ENCODE measurements around the gene KRTAP9-8. TPM values are rescaled to one million over a fixed set of nuclear protein-coding genes. Genes with fewer than 3 reads are reported as not detected.
"Not testable (repeated sequence)": the region's sequence is repeated elsewhere in the genome, so short reads cannot be mapped to it uniquely, and the experiment has no call there.

The KRTAP9-8 gene
- total RNA-seq, 2 experiments from 2014 or later = not detected

DNA sequence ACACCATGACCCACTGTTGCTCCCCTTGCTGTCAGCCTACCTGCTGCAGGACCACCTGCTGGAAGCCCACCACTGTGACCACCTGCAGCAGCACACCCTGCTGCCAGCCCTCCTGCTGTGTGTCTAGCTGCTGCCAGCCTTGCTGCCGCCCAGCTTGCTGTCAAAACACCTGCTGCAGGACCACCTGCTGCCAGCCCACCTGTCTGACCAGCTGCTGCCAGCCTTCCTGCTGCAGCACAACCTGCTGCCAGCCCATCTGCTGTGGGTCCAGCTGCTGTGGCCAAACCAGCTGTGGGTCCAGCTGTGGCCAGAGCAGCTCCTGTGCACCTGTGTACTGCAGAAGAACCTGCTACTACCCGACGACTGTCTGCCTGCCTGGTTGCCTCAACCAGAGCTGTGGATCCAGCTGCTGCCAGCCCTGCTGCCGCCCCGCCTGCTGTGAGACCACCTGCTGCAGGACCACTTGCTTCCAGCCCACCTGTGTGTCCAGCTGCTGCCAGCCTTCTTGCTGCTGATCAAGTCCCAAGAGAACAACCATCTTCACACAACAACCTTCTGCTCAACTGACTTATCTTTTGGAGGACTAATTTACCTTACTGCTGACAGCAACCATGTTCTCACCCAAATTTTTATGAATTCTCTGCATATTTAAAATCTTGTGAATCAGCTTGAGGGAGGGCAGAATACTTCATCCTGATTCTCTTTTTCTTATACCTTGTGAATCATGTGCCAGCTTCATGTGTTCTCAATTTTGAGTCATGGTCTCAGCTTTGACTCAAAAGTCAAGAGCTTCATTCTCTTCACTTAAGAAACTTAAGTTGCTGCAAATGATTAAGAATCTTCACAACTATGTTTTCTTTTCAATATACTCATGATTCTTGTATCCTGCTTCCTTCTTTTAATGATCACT, 17.8 kb downstream of the KRTAP9-8 start, which contains the start of gene KRTAP9-9:
Gene KRTAP9-9, plus strand, starts transcription at position 4 of the 910 bp plus-strand sequence.
- CTCF ChIA-PET, POLR2A ChIA-PET: not testable (repeated sequence)

GRCh38 chr17:41256291-41256685, 18.5 kb downstream of the KRTAP9-8 start:
- CTCF ChIA-PET = no interaction called here
- POLR2A ChIA-PET = no interaction called here

- CTCF ChIA-PET = no interaction called here
- POLR2A ChIA-PET = no interaction called here
These were observed 20.6 kb downstream of the KRTAP9-8 start for GRCh38 chr17:41258406-41258805.

GRCh38 chr17:41263212-41263611, 25.4 kb downstream of the KRTAP9-8 start:
- CTCF ChIA-PET = interaction anchor here (0.6 kb wide), 1 partner anchor 28 kb away, joined by 3 read pairs; no protein-coding TSS in a partner anchor
- POLR2A ChIA-PET = no interaction called here

DNA sequence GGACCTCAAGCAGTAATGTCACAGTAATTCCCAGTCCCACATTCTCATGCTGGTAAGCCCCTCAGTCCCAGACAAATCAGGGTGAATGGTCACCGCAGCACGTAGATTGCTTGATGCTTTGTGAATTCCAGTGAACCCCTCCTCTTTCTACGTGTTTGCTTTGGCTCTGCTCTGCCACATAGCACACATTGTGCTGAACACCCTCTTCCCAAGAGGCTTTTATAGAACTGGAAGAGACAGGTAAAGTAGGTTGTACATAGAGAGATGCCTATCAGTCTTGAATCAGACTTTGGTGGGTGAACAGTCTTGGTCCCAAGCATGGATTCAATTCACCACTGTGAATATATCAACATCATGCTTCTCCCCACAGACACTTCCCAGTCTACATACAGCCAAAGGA, 26.8 kb downstream of the KRTAP9-8 start:
- ChIA-PET CTCF (no interaction called here), POLR2A (no interaction called here)

GRCh38 chr17:41265078-41265477, 27.3 kb downstream of the KRTAP9-8 start, which contains the start of gene KRTAP9-6:
Gene KRTAP9-6 (plus strand): TSS chr17:41265378. CDS start chr17:41265378, 0 bp downstream.
- ChIA-PET POLR2A (no interaction called here), CTCF (no interaction called here)

DNA sequence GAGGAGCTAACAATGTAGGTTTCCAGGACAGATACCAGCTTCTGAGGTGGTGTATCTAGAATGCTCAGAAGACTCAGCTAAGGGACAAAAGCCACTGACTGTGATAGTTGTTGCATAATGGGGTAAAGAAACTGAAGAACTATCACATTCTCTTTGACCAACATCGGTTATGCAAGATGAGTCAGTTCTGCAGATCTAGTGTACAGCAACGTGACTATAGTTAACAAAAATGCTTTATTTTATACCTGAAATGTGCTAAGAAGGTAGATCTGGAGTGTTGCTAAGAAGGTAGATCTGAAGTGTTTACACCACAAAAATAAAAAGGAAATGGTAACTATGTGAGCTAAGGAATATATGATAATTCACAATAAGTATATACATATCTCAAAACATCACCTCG, 29.9 kb downstream of the KRTAP9-8 start:
- CTCF ChIA-PET = no interaction called here
- POLR2A ChIA-PET = no interaction called here

GRCh38 chr17:41271323-41271722, 33.5 kb downstream of the KRTAP9-8 start:
- POLR2A ChIA-PET, CTCF ChIA-PET: not testable (repeated sequence)

DNA sequence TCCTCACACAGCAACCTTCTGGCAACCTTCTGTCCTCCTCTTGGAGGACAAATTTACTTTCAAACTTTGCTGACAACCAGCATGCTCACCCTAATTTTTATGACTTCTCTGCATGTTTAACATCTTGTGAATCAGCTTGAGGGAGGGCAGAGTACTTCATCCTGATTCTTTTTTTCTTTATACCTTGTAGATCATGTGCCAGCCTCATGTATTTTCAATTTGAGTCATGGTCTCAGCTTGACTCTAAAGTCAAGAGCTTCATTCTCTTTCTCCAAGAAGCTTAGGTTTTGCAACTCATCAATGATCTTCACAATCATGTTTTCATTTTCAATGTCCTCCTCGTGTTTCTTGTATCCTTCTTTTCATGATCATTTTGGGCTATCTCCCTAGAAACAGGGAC, 34.1 kb downstream of the KRTAP9-8 start:
- CTCF ChIA-PET = no interaction called here
- POLR2A ChIA-PET = no interaction called here

DNA sequence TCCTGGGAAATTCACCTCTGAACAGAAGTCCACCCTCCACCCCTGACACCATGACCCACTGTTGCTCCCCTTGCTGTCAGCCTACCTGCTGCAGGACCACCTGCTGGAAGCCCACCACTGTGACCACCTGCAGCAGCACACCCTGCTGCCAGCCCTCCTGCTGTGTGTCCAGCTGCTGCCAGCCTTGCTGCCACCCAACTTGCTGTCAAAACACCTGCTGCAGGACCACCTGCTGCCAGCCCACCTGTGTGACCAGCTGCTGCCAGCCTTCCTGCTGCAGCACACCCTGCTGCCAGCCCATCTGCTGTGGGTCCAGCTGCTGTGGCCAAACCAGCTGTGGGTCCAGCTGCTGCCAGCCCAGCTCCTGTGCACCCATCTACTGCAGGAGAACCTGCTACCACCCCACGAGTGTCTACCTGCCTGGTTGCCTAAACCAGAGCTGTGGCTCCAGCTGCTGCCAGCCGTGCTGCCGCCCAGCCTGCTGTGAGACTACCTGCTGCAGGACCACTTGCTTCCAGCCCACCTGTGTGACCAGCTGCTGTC, 37.9 kb downstream of the KRTAP9-8 start, which contains the start of gene KRTAP9-7:
Gene KRTAP9-7, plus strand, starts transcription at position 51 of the 543 bp plus-strand sequence. Its CDS starts 0 bp downstream, at position 51.
- CTCF ChIA-PET = interaction anchor here (0.7 kb wide), 1 partner anchor 221 kb away, joined by 3 read pairs; no protein-coding TSS in a partner anchor
- POLR2A ChIA-PET = not testable (repeated sequence)

GRCh38 chr17:41278176-41278955, 40.6 kb downstream of the KRTAP9-8 start:
- ChIA-PET POLR2A (no interaction called here), CTCF (no interaction called here)

DNA sequence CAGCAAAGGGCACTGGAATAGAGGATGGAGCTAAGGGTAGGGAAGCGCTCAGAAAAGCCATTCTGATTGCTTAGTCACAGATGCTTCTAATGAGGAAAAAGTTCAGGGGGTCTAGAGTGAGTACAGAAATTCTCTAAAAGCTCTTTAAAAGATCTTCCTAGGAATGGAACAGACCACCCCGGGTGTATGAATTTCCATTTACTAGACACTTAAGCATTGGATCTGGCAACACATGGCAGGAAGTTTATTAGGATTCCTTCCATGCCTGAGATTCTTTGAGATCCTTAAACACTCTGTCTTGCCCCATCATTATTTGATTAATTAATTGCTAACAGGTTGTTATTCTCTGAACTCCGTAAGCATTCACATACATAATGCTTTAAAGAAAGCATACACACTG, 46.2 kb downstream of the KRTAP9-8 start:
- CTCF ChIA-PET = no interaction called here
- POLR2A ChIA-PET = no interaction called here

GRCh38 chr17:41284546-41284945, 46.7 kb downstream of the KRTAP9-8 start:
- CTCF ChIA-PET = no interaction called here

GRCh38 chr17:41287050-41287449, 49.3 kb downstream of the KRTAP9-8 start:
- POLR2A ChIA-PET = no interaction called here
- CTCF ChIA-PET = no interaction called here

More at GRCh38 chr17:41284546-41284945, 46.7 kb downstream of the KRTAP9-8 start:
- POLR2A ChIA-PET = no interaction called here

Other genes starting within 250 kb of the KRTAP9-8 start
- gene KRTAP3-3, start 243.8 kb upstream of the KRTAP9-8 start, total RNA-seq = not detected
- gene KRTAP3-2, start 238.1 kb upstream of the KRTAP9-8 start, total RNA-seq = not detected
- not detected for gene KRTAP3-1, start 228.9 kb upstream of the KRTAP9-8 start, total RNA-seq
- gene KRTAP1-5, start 210.8 kb upstream of the KRTAP9-8 start, total RNA-seq = not detected
- gene KRTAP1-4, start 207.8 kb upstream of the KRTAP9-8 start, total RNA-seq = not detected
- not detected for gene KRTAP1-3, start 203.1 kb upstream of the KRTAP9-8 start, total RNA-seq
- not detected for gene KRTAP1-1, start 196.5 kb upstream of the KRTAP9-8 start, total RNA-seq
- not detected for gene KRTAP2-1, start 190.7 kb upstream of the KRTAP9-8 start, total RNA-seq
- gene KRTAP2-2, start 182.8 kb upstream of the KRTAP9-8 start, total RNA-seq = not detected
- not detected for gene KRTAP2-3, start 177.9 kb upstream of the KRTAP9-8 start, total RNA-seq
- gene KRTAP2-4, start 172.1 kb upstream of the KRTAP9-8 start, total RNA-seq = not detected
- gene KRTAP4-7, start 153.8 kb upstream of the KRTAP9-8 start, total RNA-seq = not detected
- not detected for gene KRTAP4-8, start 139.9 kb upstream of the KRTAP9-8 start, total RNA-seq
- gene KRTAP4-16, start 135.8 kb upstream of the KRTAP9-8 start, total RNA-seq = not detected
- not detected for gene KRTAP4-9, start 132.6 kb upstream of the KRTAP9-8 start, total RNA-seq
- gene KRTAP4-11, start 119.6 kb upstream of the KRTAP9-8 start, total RNA-seq = not detected
- not detected for gene KRTAP4-12, start 113.8 kb upstream of the KRTAP9-8 start, total RNA-seq
- not detected for gene KRTAP4-6, start 97.5 kb upstream of the KRTAP9-8 start, total RNA-seq
- gene KRTAP4-5, start 88.2 kb upstream of the KRTAP9-8 start, total RNA-seq = not detected
- not detected for gene KRTAP4-4, start 77.3 kb upstream of the KRTAP9-8 start, total RNA-seq
- gene KRTAP4-3, start 69.8 kb upstream of the KRTAP9-8 start, total RNA-seq = not detected
- not detected for gene KRTAP4-2, start 59.8 kb upstream of the KRTAP9-8 start, total RNA-seq
- not detected for gene KRTAP4-1, start 53.1 kb upstream of the KRTAP9-8 start, total RNA-seq
- not detected for gene KRTAP9-1, start 48.1 kb upstream of the KRTAP9-8 start, total RNA-seq
- gene KRTAP9-2, start 11.4 kb upstream of the KRTAP9-8 start, total RNA-seq = not detected
- gene KRTAP9-3, start 5.5 kb upstream of the KRTAP9-8 start, total RNA-seq = not detected
- gene KRTAP9-4, start 11.7 kb downstream of the KRTAP9-8 start, total RNA-seq = not detected
- not detected for gene KRTAP9-9, start 17.4 kb downstream of the KRTAP9-8 start, total RNA-seq
- gene KRTAP9-6, start 27.4 kb downstream of the KRTAP9-8 start, total RNA-seq = not detected
- gene KRTAP9-7, start 37.7 kb downstream of the KRTAP9-8 start, total RNA-seq = not detected
- not detected for gene KRTAP29-1, start 64.9 kb downstream of the KRTAP9-8 start, total RNA-seq
- not detected for gene KRTAP16-1, start 71.3 kb downstream of the KRTAP9-8 start, total RNA-seq
- not detected for gene KRTAP17-1, start 77.7 kb downstream of the KRTAP9-8 start, total RNA-seq
- not detected for gene KRT33A, start 112.8 kb downstream of the KRTAP9-8 start, total RNA-seq
- gene KRT33B, start 131.8 kb downstream of the KRTAP9-8 start, total RNA-seq = not detected
- not detected for gene KRT34, start 144.3 kb downstream of the KRTAP9-8 start, total RNA-seq
- not detected for gene KRT31, start 159.6 kb downstream of the KRTAP9-8 start, total RNA-seq
- gene KRT37, start 186.6 kb downstream of the KRTAP9-8 start, total RNA-seq = not detected
- gene KRT38, start 203.0 kb downstream of the KRTAP9-8 start, total RNA-seq = not detected
- gene KRT32, start 229.4 kb downstream of the KRTAP9-8 start, total RNA-seq = not detected
- gene KRT35, start 243.2 kb downstream of the KRTAP9-8 start, total RNA-seq = not detected